ENCODE results near the gene ELK4. TPM values are rescaled to one million over a fixed set of nuclear protein-coding genes. Genes with fewer than 3 reads are reported as not detected.

ELK4 gene
- total and polyA plus RNA-seq, 2 of the 13 experiments (the other 11 are each of a cell fraction or from before 2014, with no cell fraction given), result 8.3 to 13.1 TPM

- intact Hi-C loops (cut with micrococcal nuclease; ENCODE audit: unreplicated experiment) (no loop called here), in situ Hi-C loops (cut with HindIII; ENCODE audit: extremely low pct_ligation_motif_present, low pct_unique_long_range_greater_than_20kb) (no loop called here)
- H3K4me3 ChIP-seq (replicated peaks in 1 of 3; ENCODE audit: insufficient read depth in 1 of 3, low read depth in 2 of 3, low read length in 3 of 3), result no peak overlapping the region
- 88% methylated on average over 18 of the region's 18 CpGs for WGBS (ENCODE audit: low lambda C conversion rate)
- no peak for TF ChIP-seq NR2F2 (IDR thresholded peaks at IDR 0.05; ENCODE audit: borderline replicate concordance, low read depth)
- TF ChIP-seq ZBTB44 (CRISPR knock-in tag; IDR thresholded peaks at IDR 0.05), result no peak
- no peak for TF ChIP-seq TBP (CRISPR knock-in tag; IDR thresholded peaks at IDR 0.05)
- TF ChIP-seq SRSF1 (optimal IDR thresholded peaks at IDR 0.05; ENCODE audit: low read depth, low read length), result no peak
- TF ChIP-seq HNRNPL (IDR thresholded peaks at IDR 0.05; ENCODE audit: low read depth, low read length), result no peak
- no peak for TF ChIP-seq LCORL (IDR thresholded peaks at IDR 0.05)
- TF ChIP-seq LCORL (CRISPR knock-in tag; IDR thresholded peaks at IDR 0.05), result no peak
- no peak for TF ChIP-seq ZSCAN20 (CRISPR knock-in tag; IDR thresholded peaks at IDR 0.05; ENCODE audit: borderline replicate concordance)
- TF ChIP-seq SP5 (CRISPR knock-in tag; IDR thresholded peaks at IDR 0.05; ENCODE audit: borderline replicate concordance, low read depth), result no peak
- TF ChIP-seq TEAD2 (CRISPR knock-in tag; IDR thresholded peaks at IDR 0.05), result no peak
- TF ChIP-seq ZNF234 (CRISPR knock-in tag; conservative IDR thresholded peaks at IDR 0.05), result no peak
- TF ChIP-seq TCF7L2 (IDR thresholded peaks at IDR 0.05; ENCODE audit: low read depth, low read length), result no peak
- no peak for TF ChIP-seq ZNF547 (CRISPR knock-in tag; IDR thresholded peaks at IDR 0.05)
- no peak for TF ChIP-seq ZBTB7A (CRISPR knock-in tag; IDR thresholded peaks at IDR 0.05)
- TF ChIP-seq WIZ (CRISPR knock-in tag; IDR thresholded peaks at IDR 0.05), result no peak
- no peak for TF ChIP-seq ZNF136 (CRISPR knock-in tag; IDR thresholded peaks at IDR 0.05; ENCODE audit: low read depth)
- TF ChIP-seq NR2F1 (CRISPR knock-in tag; IDR thresholded peaks at IDR 0.05), result no peak
- no peak for TF ChIP-seq PPARG (CRISPR knock-in tag; conservative IDR thresholded peaks at IDR 0.05)
- TF ChIP-seq ARID2 (CRISPR knock-in tag; IDR thresholded peaks at IDR 0.05; ENCODE audit: borderline replicate concordance), result no peak
- TF ChIP-seq RBFOX2 (IDR thresholded peaks at IDR 0.05; ENCODE audit: low read depth, low read length), result no peak
- FAIRE-seq (no peak), ATAC-seq (no peak), DNase-seq (ENCODE audit: low spot score) (no peak)
- H3K4me2 ChIP-seq (ENCODE audit: low read depth, low read length), result no peak overlapping the region
- H3K9me3 ChIP-seq (ENCODE audit: low read length), result no peaks in the 10 kb centered on the region
- ChIA-PET CTCF (ENCODE audit: low intra/inter-chr PET ratio, low total read pairs) (no interaction called here), POLR2A (interaction anchor here (0.7 to 1.6 kb wide), 2 partner anchors 32 to 33 kb away, joined by 4 to 5 read pairs; no protein-coding TSS in a partner anchor)
- H3K9ac ChIP-seq (ENCODE audit: insufficient read depth, low read depth, low read length), result no peak overlapping the region
- BruUV-seq (replicated peaks), result no TSS peak
- peaks cover 8 to 10% of the 10 kb centered on the region in 2 experiments; a peak in 3 of 5 replicates for H3K36me3 ChIP-seq (replicated peaks in 1 of 2; ENCODE audit: control insufficient read depth in 1 of 2, insufficient read depth in 2 of 2, low read length in 2 of 2)
- H2AFZ ChIP-seq (ENCODE audit: low read length), result no peak overlapping the region
- H3K27me3 ChIP-seq (ENCODE audit: control insufficient read depth in 1 of 2, insufficient read depth in 2 of 2, low read length in 2 of 2), result no peaks in the 10 kb centered on the region
- no peak overlapping the region for H3K27ac ChIP-seq (ENCODE audit: extremely low read length, insufficient read depth, low read length)
- no peaks in the 10 kb centered on the region for H3K79me2 ChIP-seq (ENCODE audit: insufficient read depth, low read length)
- no peaks in the 10 kb centered on the region for H4K20me1 ChIP-seq (ENCODE audit: insufficient read depth, low read length)
- H3K4me1 ChIP-seq (ENCODE audit: insufficient read depth, low read length), result peaks cover 25% of the 10 kb centered on the region
Observed at GRCh38 chr1:205598841-205599668, 32.8 kb downstream of the ELK4 start.
